ENCODE results near the gene CDH13. TPM values are rescaled to one million over a fixed set of nuclear protein-coding genes. Genes with fewer than 3 reads are reported as not detected.

Gene CDH13
- total RNA-seq (100 to 1,000 TPM; 159 to 265 TPM), polyA plus RNA-seq (100 to 1,000 TPM in 1 of 2 donors, 10 to 100 TPM in 1; 58.9 to 157 TPM)
- long read RNA-seq, donor 1, partial matches to known transcripts: 356 of 499 reads
- long read RNA-seq, donor 1, other reads (novel, unspliced or antisense): 143 of 499 reads
- long read RNA-seq, donor 2, partial matches to known transcripts: 79 of 147 reads
- long read RNA-seq, donor 2, other reads (novel, unspliced or antisense): 68 of 147 reads

DNA sequence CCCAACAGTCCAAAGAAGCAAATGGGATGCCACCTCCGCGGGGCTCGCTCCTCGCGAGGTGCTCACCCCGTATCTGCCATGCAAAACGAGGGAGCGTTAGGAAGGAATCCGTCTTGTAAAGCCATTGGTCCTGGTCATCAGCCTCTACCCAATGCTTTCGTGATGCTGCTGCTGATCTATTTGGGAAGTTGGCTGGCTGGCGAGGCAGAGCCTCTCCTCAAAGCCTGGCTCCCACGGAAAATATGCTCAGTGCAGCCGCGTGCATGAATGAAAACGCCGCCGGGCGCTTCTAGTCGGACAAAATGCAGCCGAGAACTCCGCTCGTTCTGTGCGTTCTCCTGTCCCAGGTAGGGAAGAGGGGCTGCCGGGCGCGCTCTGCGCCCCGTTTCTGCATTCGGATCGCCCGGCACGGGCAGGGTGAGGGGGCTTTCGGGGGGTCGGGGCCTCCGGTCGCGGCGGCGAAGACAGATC lies at the start of gene CDH13:
CDH13 (plus strand) TSS at position 179 of the 471 bp plus-strand sequence.
- peak within 1 kb of the TSS; percentile 15 to 45 for H3K27ac ChIP-seq (ENCODE audit: low read depth in 1 of 2, low read length in 2 of 2)
- ATAC-seq (ENCODE audit: low FRiP score) (peak; percentile 39), DNase-seq (peak; percentile 66 to 83)
- peaks cover 4 to 5% of the 10 kb centered on the region in 2 donors for H3K4me1 ChIP-seq (ENCODE audit: control insufficient read depth in 1 of 2, insufficient read depth in 2 of 2, low read length in 2 of 2)
- H3K36me3 ChIP-seq (ENCODE audit: control insufficient read depth in 1 of 2, insufficient read depth in 2 of 2, low read length in 1 of 2): no peaks in the 10 kb centered on the region
- no peaks in the 10 kb centered on the region for H3K9me3 ChIP-seq (ENCODE audit: control insufficient read depth, low read length)
- no peaks in the 10 kb centered on the region for H3K27me3 ChIP-seq (ENCODE audit: control insufficient read depth in 1 of 2, insufficient read depth in 2 of 2, low read length in 1 of 2)
- 0 to 1% methylated on average over 39 of the region's 39 CpGs for WGBS, 2 donors
- peak within 1 kb of the TSS; percentile 86 for H3K4me3 ChIP-seq (ENCODE audit: low read length in 2 of 2)
- intact Hi-C loops (cut with DNase I): loop anchor here in 1 of 2 donors (5.0 kb wide), 1 partner anchor 375 kb away; no protein-coding TSS in a partner anchor

DNA sequence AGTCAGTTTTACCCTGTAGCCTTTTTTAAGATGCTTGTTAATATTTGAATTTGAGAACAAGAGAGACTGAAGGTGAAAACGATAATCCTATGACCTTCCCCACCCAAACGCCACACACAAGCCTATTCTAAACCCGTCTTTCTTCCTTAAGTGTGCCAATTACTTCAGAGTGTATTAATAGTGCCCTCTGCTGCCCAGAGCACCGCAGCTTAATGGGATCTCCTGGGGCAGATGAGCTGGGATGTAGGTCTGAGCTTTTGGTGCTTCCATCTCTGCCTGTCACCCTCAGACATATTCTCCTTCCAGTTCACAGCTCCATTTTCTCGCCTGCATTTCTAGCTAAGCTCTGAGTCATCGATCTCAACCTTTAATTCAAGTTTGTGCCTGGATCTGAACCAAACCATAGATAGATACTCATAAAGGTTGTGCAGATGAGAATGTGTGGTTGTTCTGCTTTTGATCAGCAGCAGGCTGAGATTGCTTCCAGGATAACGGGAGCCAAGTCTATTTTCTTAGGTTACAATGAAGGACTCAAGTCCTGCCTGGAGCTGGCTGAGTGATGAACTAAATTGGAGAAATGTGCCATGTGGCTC lies 46.4 kb upstream of the CDH13 start:
- Histone ChIP-seq H3K36me3 (ENCODE audit: control insufficient read depth in 1 of 2, insufficient read depth in 2 of 2, low read length in 1 of 2) (no peaks in the 10 kb centered on the region), H3K4me3 (ENCODE audit: low read length in 2 of 2) (no peak overlapping the region), H3K4me1 (ENCODE audit: control insufficient read depth in 1 of 2, insufficient read depth in 2 of 2, low read length in 2 of 2) (no peaks in the 10 kb centered on the region), H3K27ac (ENCODE audit: low read depth in 1 of 2, low read length in 2 of 2) (no peak overlapping the region), H3K27me3 (ENCODE audit: control insufficient read depth in 1 of 2, insufficient read depth in 2 of 2, low read length in 1 of 2) (peaks cover 0 to 2% of the 10 kb centered on the region in 2 donors), H3K9me3 (ENCODE audit: control insufficient read depth, low read length) (no peaks in the 10 kb centered on the region)
- WGBS, 2 donors: 35 to 36% methylated on average over 7 of the region's 7 CpGs
- intact Hi-C loops (cut with DNase I): loop anchor here in 1 of 2 donors (10.0 kb wide), 1 partner anchor 316 kb away; no protein-coding TSS in a partner anchor
- no peak for ATAC-seq (ENCODE audit: low FRiP score)
- no peak for DNase-seq

DNA sequence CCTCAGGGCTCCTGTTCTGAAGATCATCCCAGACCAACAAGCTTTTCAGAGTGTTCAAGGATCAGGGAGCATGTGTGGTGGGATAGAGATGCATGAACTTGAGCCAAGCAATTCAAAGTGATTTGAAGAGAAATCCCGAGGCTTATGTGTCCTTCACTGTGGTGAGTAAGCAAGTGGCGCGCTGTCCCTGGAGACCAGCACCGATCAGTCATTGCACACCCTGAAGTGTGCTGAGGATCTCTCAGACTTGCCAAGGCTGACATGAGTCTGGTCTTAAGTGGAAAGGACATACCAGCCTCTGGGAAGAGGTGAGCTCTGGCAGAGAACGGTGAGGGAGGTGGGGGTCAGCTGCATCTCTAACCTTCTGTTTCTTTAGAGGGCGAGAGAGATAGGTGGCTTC lies 43.8 kb upstream of the CDH13 start:
- intact Hi-C loops (cut with DNase I): loop anchor here in 1 of 2 donors (10.0 kb wide), 1 partner anchor 318 kb away; no protein-coding TSS in a partner anchor
- 81 to 89% methylated on average over 6 of the region's 6 CpGs for WGBS, 2 donors
- DNase-seq: no peak

DNA sequence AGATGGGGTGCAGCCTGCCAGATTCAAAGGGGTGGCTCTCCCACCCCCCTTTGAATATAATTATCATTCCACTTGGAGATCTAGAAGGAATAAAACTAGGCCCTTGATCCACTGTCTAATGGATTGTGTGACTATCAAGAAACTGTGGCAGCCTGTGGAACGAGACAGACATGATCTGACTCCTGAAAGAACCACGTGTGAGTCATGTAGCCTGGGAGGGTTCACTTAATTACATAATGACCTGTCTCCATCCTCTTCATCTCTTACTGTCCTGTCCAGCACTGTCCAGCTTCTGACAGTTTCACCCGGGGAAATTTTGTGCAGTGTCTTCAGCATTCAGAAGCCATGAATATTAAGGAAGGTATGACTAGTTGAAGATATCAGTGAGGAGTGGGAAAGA lies 43.3 kb upstream of the CDH13 start:
- no peaks in the 10 kb centered on the region for H3K4me1 ChIP-seq (ENCODE audit: control insufficient read depth in 1 of 2, insufficient read depth in 2 of 2, low read length in 2 of 2)
- intact Hi-C loops (cut with DNase I): loop anchor here in 1 of 2 donors (10.0 kb wide), 1 partner anchor 319 kb away; no protein-coding TSS in a partner anchor
- no peak overlapping the region for H3K4me3 ChIP-seq (ENCODE audit: low read length in 2 of 2)
- 78 to 86% methylated on average over 3 of the region's 3 CpGs for WGBS, 2 donors
- no peaks in the 10 kb centered on the region for H3K36me3 ChIP-seq (ENCODE audit: control insufficient read depth in 1 of 2, insufficient read depth in 2 of 2, low read length in 1 of 2)
- no peaks in the 10 kb centered on the region for H3K27me3 ChIP-seq (ENCODE audit: control insufficient read depth in 1 of 2, insufficient read depth in 2 of 2, low read length in 1 of 2)
- ATAC-seq (ENCODE audit: low FRiP score) (no peak), DNase-seq (no peak)
- no peak overlapping the region for H3K27ac ChIP-seq (ENCODE audit: low read depth in 1 of 2, low read length in 2 of 2)
- H3K9me3 ChIP-seq (ENCODE audit: control insufficient read depth, low read length): no peaks in the 10 kb centered on the region

More for the DNA sequence above, 43.8 kb upstream of the CDH13 start:
- H3K4me3 ChIP-seq (ENCODE audit: low read length in 2 of 2): no peak overlapping the region
- ATAC-seq (ENCODE audit: low FRiP score): no peak
- no peaks in the 10 kb centered on the region for H3K4me1 ChIP-seq (ENCODE audit: control insufficient read depth in 1 of 2, insufficient read depth in 2 of 2, low read length in 2 of 2)
- no peaks in the 10 kb centered on the region for H3K9me3 ChIP-seq (ENCODE audit: control insufficient read depth, low read length)
- no peaks in the 10 kb centered on the region for H3K27me3 ChIP-seq (ENCODE audit: control insufficient read depth in 1 of 2, insufficient read depth in 2 of 2, low read length in 1 of 2)
- no peaks in the 10 kb centered on the region for H3K36me3 ChIP-seq (ENCODE audit: control insufficient read depth in 1 of 2, insufficient read depth in 2 of 2, low read length in 1 of 2)
- H3K27ac ChIP-seq (ENCODE audit: low read depth in 1 of 2, low read length in 2 of 2): no peak overlapping the region

DNA sequence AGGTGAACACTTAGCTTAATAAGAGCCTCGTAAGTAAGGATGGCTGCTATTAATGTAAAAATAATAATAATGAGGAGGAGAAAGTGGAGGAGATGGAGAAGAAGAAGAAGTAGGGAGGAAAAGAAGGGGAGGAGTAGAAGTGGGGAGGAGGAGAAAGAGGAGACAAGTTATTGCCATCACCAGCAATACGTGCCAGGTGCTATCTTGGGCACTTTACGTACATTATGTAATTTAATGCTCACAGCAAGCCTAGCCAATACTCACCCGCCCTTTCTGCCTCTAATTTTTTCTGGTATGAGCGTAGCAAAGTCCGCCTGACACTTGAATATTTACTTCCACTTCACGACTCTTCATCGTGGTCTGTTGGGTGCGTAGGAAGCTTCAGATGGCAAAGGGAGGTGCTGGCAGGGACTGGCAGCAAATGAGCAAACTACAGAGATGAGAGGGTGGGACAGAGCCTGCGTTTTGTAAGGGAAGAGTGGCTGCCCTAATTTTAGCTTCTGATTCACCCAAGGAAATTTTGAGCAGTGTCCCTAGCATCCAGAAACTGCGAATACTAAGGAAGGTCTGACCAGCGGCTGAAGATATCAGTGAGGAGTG lies 42.1 kb upstream of the CDH13 start:
- Histone ChIP-seq H3K4me3 (ENCODE audit: low read length in 2 of 2) (no peak overlapping the region), H3K9me3 (ENCODE audit: control insufficient read depth, low read length) (no peaks in the 10 kb centered on the region), H3K27ac (ENCODE audit: low read depth in 1 of 2, low read length in 2 of 2) (no peak overlapping the region), H3K27me3 (ENCODE audit: control insufficient read depth in 1 of 2, insufficient read depth in 2 of 2, low read length in 1 of 2) (no peaks in the 10 kb centered on the region), H3K36me3 (ENCODE audit: control insufficient read depth in 1 of 2, insufficient read depth in 2 of 2, low read length in 1 of 2) (no peaks in the 10 kb centered on the region), H3K4me1 (ENCODE audit: control insufficient read depth in 1 of 2, insufficient read depth in 2 of 2, low read length in 2 of 2) (no peaks in the 10 kb centered on the region)
- no peak for ATAC-seq (ENCODE audit: low FRiP score)
- intact Hi-C loops (cut with DNase I): loop anchor here in 1 of 2 donors (10.0 kb wide), 1 partner anchor 320 kb away; no protein-coding TSS in a partner anchor
- DNase-seq: no peak
- 83% methylated on average over 12 of the region's 12 CpGs for WGBS, 2 donors

DNA sequence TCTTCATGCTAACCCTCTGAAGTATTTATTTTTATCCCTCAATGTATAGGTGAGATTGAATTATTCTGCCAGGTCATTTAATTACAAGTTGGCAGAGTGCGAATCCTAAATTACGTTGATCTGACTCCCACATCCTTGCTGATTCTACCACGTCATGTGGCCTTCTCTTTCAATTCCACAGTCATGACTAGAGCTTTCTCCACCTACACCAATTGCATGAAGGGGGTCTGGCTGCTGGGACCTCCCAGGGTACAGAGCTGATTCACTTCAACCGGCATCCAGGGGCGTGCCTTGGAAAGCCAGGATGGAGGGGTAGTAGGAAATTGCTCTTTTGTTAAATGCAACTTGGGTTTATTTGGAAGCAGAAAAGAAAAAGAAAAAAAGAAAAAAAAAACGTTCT lies 41.1 kb upstream of the CDH13 start:
- no peaks in the 10 kb centered on the region for H3K27me3 ChIP-seq (ENCODE audit: control insufficient read depth in 1 of 2, insufficient read depth in 2 of 2, low read length in 1 of 2)
- H3K9me3 ChIP-seq (ENCODE audit: control insufficient read depth, low read length): no peaks in the 10 kb centered on the region
- H3K27ac ChIP-seq (ENCODE audit: low read depth in 1 of 2, low read length in 2 of 2): no peak overlapping the region
- H3K4me1 ChIP-seq (ENCODE audit: control insufficient read depth in 1 of 2, insufficient read depth in 2 of 2, low read length in 2 of 2): no peaks in the 10 kb centered on the region
- no peak for DNase-seq
- no peaks in the 10 kb centered on the region for H3K36me3 ChIP-seq (ENCODE audit: control insufficient read depth in 1 of 2, insufficient read depth in 2 of 2, low read length in 1 of 2)
- no peak for ATAC-seq (ENCODE audit: low FRiP score)
- intact Hi-C loops (cut with DNase I): loop anchor here in 1 of 2 donors (10.0 kb wide), 1 partner anchor 321 kb away; no protein-coding TSS in a partner anchor
- no peak overlapping the region for H3K4me3 ChIP-seq (ENCODE audit: low read length in 2 of 2)
- WGBS, 2 donors: 72 to 91% methylated on average over 5 to 6 of the region's 6 CpGs

DNA sequence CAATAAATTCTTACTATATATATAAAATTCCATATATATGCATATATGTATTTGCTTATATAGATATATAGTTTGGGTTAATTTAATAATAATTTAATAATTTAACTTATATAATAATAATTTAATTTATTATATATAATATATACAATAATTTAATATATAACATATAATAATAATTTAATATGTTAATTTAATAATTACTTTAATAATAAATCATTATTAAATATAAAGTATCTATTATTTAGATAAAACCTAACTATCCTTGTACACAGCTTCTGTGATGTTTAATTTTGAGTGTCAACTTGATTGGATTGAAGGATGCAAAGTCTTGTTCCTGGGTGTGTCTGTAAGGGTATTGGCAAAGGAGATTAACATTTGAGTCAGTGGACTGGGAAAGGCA lies 40.6 kb upstream of the CDH13 start:
- no peaks in the 10 kb centered on the region for H3K9me3 ChIP-seq (ENCODE audit: control insufficient read depth, low read length)
- H3K36me3 ChIP-seq (ENCODE audit: control insufficient read depth in 1 of 2, insufficient read depth in 2 of 2, low read length in 1 of 2): no peaks in the 10 kb centered on the region
- no peak overlapping the region for H3K4me3 ChIP-seq (ENCODE audit: low read length in 2 of 2)
- H3K27ac ChIP-seq (ENCODE audit: low read depth in 1 of 2, low read length in 2 of 2): no peak overlapping the region
- H3K4me1 ChIP-seq (ENCODE audit: control insufficient read depth in 1 of 2, insufficient read depth in 2 of 2, low read length in 2 of 2): no peaks in the 10 kb centered on the region
- H3K27me3 ChIP-seq (ENCODE audit: control insufficient read depth in 1 of 2, insufficient read depth in 2 of 2, low read length in 1 of 2): no peaks in the 10 kb centered on the region
- DNase-seq (no peak), ATAC-seq (ENCODE audit: low FRiP score) (no peak)
- intact Hi-C loops (cut with DNase I): loop anchor here in 1 of 2 donors (10.0 kb wide), 1 partner anchor 321 kb away; no protein-coding TSS in a partner anchor

DNA sequence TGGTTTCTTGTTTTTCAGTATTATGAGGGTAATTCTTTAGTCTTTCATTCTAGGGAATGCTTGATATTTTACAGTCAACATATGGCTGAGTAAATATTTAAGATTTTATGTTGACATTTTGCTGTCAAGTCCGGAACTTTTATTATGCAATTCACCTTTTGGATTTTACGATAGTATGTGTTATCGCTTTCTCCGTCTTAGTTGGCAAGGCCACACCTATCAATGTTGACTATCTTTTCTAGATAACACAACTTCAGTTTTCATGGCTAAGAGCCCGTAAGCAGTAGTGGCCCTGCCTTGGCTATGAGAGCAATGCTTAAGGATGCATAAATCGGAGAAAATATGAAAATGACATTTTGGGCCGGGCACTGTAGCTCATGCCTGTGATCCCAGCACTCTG lies 39.5 kb upstream of the CDH13 start:
- no peak for ATAC-seq (ENCODE audit: low FRiP score)
- Histone ChIP-seq H3K36me3 (ENCODE audit: control insufficient read depth in 1 of 2, insufficient read depth in 2 of 2, low read length in 1 of 2) (no peaks in the 10 kb centered on the region), H3K27me3 (ENCODE audit: control insufficient read depth in 1 of 2, insufficient read depth in 2 of 2, low read length in 1 of 2) (no peaks in the 10 kb centered on the region), H3K27ac (ENCODE audit: low read depth in 1 of 2, low read length in 2 of 2) (no peak overlapping the region), H3K4me3 (ENCODE audit: low read length in 2 of 2) (no peak overlapping the region), H3K9me3 (ENCODE audit: control insufficient read depth, low read length) (no peaks in the 10 kb centered on the region), H3K4me1 (ENCODE audit: control insufficient read depth in 1 of 2, insufficient read depth in 2 of 2, low read length in 2 of 2) (no peaks in the 10 kb centered on the region)
- WGBS, 2 donors: 89% methylated on average over 7 of the region's 7 CpGs
- intact Hi-C loops (cut with DNase I): loop anchor here in 1 of 2 donors (10.0 kb wide), 1 partner anchor 322 kb away; no protein-coding TSS in a partner anchor
- no peak for DNase-seq
